ENCODE data around the gene ING2.

DNA sequence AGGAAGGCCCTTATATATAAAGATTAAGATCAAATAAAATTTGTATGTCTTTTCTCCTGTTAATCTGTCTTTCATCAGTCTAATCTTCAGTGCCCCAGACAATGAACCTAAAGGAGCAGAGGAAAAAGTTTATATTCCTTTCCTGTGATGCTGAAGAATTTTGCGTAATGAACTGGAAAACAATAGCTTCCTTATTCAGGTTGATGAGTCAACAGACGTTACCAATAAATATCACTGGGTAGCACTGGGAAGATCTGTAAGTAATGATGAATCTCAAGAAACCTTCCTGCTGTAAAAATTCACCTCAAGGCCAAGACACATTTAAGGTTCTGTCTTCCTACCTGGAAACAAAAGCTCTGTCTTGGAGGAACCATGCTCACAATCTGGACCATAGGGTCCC is 34.9 kb upstream of the ING2 start:
- TF ChIP-seq POLR2A (IDR thresholded peaks at IDR 0.05) (no peak), CTCF (IDR thresholded peaks at IDR 0.05) (no peak)
